ENCODE data around the gene MAP4.
A peak's percentile ranks its signal among the peaks of the same experiment; 100 is the strongest.
"Not testable (repeated sequence)": the region's sequence is repeated elsewhere in the genome, so short reads cannot be mapped to it uniquely, and the experiment has no call there.

The MAP4 gene

DNA sequence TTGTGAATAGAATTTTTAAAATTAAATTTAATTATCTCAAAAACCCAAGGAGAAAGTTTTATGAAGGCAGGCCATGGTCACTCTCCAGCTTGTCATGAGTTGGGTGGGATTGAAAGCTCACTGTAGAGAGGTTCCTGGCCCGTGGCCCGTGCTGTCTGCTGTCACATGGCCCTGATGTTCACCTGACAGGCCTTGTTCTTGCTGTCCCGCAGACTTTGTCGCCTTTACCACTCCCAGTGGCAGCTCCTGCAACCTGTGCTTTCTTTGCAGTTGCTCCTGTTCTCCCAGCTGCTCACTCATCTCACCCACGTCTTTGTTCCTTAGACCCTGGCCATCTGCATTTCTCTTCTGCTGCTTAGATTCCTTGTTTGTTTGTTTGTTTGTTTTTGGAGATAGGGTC lies 177.7 kb downstream of the MAP4 start:
- DNase-seq (ENCODE audit: low spot score) = no peak

DNA sequence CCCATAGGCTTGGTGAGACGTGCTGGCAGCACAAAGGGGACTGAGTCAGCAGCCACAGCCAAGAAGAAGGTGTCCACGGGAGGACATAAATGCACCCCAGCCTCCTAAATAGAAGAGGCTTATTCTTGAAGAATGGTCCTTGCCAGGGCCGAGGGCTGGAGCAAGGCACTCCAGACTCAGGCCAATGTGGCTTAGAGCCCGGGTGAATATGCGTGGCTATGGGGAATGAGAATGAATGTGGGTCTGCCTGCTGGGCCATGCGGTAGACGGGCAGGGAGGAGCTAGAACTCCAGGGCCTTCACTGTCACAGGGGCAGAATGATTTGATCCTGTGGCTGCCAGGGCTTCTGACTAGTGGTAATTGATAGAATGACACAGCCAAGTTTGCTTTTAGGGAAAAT lies 179.2 kb downstream of the MAP4 start:
- DNase-seq (ENCODE audit: low spot score) = no peak

DNA sequence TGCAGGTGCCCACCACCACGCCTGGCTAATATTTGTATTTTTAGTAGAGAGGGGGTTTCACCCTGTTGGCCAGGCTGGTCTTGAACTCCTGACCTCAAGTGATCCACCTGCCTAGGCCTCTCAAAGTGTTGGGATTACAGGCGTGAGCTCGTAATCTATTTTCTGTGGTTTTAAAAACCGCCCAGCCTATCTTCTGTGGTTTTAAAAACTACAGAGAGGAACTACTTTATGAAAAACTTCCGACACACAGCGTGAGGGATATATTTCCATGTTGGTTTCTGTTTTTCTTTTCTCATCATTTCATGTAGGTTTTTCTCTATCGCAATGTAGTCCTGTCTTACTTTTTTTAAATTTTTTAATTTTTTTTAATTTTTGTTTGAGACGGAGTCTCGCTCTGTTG lies 186.7 kb downstream of the MAP4 start:
- DNase-seq (ENCODE audit: low spot score) = not testable (repeated sequence)

DNA sequence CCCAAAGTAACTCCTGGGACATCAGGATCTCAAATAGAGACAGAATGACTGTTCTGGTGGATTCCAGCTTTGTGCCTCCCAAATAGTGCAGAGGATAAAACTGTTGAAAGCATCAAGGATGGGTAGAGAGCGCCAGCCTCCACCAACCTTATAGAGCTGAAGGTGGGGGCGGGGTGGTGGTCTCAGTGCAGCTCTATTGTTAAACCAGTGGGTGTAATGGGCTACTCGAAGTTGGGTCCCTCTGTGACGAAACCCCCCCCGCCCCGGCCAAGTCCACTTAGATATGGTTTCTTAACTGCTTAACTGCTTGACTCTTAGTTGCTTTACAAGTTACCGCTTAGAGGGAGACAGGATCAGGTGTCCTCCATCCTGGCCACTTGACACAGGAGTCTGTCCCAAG lies 190.6 kb downstream of the MAP4 start:
- no peak for DNase-seq (ENCODE audit: low spot score)

DNA sequence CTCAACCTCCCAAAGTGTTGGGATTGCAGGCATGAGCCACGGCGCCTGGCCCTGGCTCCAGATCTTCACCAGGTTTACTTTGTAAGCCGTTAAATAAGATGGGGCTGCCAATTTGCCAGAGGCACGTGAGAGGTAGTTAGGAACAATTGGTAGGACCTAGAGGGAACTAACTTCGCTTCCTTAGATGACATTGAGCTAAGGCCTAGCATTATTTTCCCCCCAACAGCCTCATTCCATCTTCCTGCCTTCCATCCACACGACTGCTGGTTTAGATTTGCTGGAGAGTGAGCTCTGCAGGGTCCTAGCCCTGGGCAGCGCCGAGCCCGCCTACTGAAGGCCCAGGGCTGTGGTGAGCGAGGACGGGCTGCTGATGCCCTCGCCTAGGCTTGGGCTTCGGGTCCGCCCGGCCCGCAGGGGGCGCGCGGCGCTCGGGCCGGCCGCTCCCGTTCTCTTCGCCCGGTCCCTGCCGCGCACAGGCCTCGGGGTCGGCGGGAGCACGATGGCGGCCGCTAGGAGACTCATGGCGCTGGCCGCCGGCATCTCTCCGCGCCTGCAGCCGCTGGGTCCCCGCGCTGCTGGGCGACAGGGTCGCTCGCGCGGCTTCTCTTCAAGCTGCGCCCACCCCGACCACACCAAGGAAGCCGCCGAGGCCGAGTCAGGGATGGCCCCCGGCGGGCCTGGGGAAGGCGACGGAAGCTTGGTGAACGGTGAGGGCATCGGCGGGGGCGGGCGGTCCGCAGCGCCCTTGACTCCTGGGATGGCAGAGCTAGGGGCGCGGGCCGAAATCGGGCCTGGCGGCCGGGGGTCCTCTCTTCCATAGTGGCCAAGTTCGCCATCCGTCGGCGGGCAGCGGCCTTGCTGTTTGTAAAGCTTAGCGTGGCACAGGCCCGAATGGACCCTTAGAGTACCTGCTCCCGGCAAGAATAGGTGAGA lies 191.4 kb downstream of the MAP4 start:
- DNase-seq (ENCODE audit: low spot score) = peak; percentile 69

DNA sequence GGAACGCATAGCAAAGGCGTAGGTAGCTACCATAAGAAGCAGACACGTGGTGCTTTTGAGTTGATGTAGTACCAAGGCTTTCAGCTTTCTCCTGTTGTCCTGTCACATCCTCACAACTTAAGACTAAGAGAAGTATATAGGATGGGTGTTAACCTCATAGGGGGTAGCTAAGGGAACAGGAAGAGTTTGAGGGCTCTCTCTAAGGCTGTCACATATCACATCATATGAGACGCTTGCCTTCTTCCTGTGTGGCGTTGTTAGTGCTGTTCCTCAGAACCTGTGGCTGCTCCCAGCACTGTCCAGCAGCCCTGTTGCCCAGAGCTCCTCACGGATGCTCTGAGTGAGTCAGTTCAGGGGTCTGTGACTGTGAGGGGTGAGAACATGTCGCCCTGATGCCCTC lies 198.6 kb downstream of the MAP4 start:
- no peak for DNase-seq (ENCODE audit: low spot score)

DNA sequence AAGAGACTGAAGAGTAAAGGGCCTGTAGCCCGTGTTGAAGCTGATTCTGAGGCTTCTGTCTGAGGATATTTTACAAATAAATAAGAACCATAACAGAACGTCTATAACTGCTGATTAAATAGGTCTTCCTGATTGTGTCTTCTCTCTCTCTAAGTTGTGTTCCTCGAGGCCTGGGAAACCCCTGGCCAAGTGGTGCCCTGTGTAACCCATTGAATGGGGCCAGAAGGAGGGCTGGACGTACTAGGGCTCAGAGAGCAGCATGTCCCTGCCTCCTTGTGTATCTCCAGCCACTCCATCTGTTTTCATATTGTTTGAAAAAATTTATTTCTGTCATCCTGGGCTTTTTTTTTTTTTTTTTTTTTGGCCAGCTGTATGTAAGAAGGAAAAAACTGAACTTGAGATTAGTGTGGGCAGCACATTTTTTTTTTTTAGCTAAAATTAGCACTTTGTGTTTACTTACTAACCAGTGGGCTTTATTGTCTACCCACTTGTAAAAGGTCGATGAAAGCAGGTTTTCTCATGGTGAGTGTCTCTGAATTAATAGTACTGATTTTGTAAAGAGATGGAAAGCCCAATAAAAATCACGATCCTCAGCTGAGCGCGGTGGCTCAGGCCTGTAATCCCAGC lies 202.6 kb downstream of the MAP4 start:
- DNase-seq (ENCODE audit: low spot score) = no peak

DNA sequence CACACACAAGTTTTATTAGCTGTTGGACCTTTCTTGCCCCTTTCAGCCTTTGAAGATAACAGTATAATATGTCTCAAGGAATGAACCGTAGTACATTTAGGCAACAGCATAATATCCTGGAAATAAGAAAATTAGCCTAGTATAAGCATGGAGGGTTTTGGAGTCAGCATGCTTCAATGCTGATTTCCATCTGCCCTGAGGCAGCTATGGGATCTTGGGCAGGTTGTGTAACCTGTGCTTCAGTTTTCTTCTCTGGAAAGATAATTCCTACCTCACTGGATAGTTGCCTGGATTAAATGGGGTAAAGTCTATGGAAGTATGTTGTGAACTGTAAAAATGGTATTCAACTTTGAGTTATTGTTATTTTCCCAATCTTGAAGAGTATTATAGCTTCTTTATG lies 211.6 kb downstream of the MAP4 start:
- no peak for DNase-seq (ENCODE audit: low spot score)

DNA sequence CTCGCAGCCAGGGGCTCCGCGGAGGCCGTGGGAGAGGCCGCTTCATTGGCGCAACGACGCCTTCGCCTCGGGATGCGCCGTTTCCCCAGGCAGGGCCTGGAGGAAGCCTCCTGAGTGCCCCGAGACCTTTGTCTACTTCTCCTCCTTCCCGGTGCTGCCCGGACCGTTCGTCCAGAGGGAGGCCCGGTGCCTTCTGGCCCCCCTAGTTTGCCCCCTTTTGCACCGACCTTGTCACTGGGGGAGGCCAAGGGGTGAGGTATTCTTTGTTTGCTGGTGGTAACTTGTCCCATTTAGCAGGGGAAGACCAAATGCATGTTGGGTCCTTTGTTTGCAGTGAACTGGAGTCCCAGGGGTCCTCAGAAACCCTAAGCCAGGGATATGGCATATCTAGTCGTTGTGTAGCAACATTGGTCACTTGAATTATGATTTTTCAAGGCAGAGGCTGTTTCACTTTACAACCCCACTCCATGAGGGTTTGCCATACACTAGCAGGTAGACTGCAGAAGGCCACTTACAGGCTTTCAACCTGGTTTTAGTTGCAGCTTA lies 212.7 kb downstream of the MAP4 start:
- no peak for DNase-seq (ENCODE audit: low spot score)

DNA sequence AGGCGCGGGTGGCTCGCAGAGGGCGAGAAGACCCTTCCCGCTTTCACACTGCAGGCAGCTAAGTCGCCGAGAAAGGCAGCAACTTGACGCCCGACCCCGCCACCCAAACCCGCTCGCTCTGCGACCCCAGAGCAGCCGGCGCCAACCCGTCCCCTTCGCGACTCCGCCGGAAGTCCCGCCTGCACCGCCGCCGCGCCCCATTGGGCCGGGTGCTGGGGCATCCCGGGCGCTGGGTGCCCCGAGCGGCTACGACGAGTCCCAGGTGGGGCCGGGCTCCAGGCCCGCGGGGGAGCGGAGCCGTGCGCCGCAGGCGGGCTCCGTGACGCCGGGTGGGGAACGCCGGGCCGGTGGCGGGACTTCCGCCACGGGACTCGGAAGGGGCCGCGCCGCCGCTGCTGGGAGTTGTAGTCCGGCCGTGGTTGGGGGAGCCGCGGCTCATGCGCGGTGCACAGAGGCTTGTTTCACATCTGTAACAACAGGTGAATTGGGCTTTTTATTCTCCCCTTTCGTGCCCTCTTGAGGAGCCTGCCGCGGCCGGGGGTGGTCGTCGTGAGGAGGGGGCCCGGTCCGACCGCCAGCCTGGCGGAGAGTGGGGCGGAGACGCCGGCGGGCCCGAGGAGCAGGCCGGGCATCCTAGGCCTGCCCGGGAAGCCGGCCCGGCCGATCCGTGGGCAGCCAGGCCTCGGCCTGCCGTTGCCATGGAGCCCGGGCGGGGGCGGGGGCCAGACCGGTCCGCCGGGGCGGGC lies 213.3 kb downstream of the MAP4 start, which contains the start of gene DHX30:
Gene DHX30, plus strand, starts transcription at position 405 of the 746 bp plus-strand sequence. CDS start 7,546 bp downstream, outside the sequence.
- DNase-seq (ENCODE audit: low spot score) = peak; percentile 79

All from CD4-positive, alpha-beta T cell treated with Interleukin-6 at 100 ng/mL for 8 hours (primary cell).